EH (cell line): ENCODE measurements around the gene CFAP58.

Experiments used
- DNase-seq: peaks from one replicate; pipeline ENCODE4 v3.0.0-alpha.2; 2015; ENCODE audit warnings: low read depth

Gene CFAP58

GRCh38 chr10:104487794-104488438 is 134.3 kb downstream of the CFAP58 start:
- peak; percentile 7 for DNase-seq

GRCh38 chr10:104488439-104488832 is 134.8 kb downstream of the CFAP58 start:
- no peak for DNase-seq

- DNase-seq: peak; percentile 44
Observed at GRCh38 chr10:104492329-104492940, 138.8 kb downstream of the CFAP58 start.

- no peak for DNase-seq
Observed at GRCh38 chr10:104498347-104499081, 144.9 kb downstream of the CFAP58 start.

- no peak for DNase-seq
Observed at GRCh38 chr10:104501449-104501848, 147.8 kb downstream of the CFAP58 start.

- DNase-seq: no peak
Observed at GRCh38 chr10:104501864-104502579, 148.4 kb downstream of the CFAP58 start.

- no peak for DNase-seq
Observed at GRCh38 chr10:104502907-104503306, 149.3 kb downstream of the CFAP58 start.
